GM18951 (cell line): ENCODE data around the gene TOMM6.
"Not testable (repeated sequence)": the region's sequence is repeated elsewhere in the genome, so short reads cannot be mapped to it uniquely, and the experiment has no call there.

Experiments
- POLR2A ChIP-seq: IDR thresholded peaks from 4 replicates; pipeline ENCODE4 v1.6.1; 2011; ENCODE audit warnings: mild to moderate bottlenecking; ENCODE audit not compliant: insufficient read length, insufficient read depth; ENCODE audit errors: extremely low read depth
- in situ Hi-C: fragments of 300-500 bp; cut with MboI; formaldehyde crosslinking; loops from one replicate; pipeline ENCODE4 v1.12.0; 2022; ENCODE audit warnings: low sequenced_read_pairs, mixed read lengths, inconsistent platforms; ENCODE audit not compliant: unreplicated experiment

The TOMM6 gene

DNA sequence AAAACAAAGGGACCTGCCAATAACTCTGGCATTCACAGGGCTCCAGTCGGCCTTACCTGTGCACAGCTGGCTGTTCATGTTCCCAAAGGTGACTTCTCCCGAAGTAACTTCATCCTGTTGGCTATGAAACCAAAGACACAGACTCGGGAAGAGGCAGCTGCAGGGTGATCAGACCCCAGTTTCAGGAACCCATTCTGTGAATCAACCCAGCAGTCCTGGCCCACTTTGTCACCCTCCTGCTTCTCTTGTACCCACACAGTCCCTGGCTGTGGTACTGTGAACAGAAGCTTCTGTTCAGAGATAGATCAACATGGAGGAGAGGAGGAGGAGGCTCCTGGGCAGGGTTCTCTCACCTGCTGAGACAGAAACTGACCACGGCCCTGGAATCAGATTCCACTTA, 31.6 kb upstream of the TOMM6 start:
- in situ Hi-C loops, result no loop called here

DNA sequence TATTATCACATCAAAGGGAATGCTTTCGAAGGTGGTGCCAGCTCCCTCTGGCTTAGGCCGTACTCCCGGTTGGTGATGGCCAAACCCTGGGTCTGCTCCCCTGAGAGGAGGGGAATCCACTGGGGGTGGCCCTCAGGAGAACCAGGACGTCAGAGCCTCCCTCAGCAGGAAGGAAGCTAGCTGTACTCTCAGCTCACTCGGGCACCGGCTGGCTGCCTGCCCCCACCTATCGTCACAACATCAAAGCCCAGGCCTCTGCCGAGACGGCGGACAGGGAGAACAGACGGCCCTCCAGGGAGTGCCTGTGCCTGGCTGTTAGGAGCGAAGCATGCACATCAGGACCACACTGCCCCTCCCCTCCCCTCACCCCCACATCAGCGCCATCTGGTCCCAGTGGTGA, 31.1 kb upstream of the TOMM6 start:
- in situ Hi-C loops, result no loop called here
- TF ChIP-seq POLR2A, result no peak

More for the DNA sequence above, 31.6 kb upstream of the TOMM6 start:
- TF ChIP-seq POLR2A, result no peak

- in situ Hi-C loops, result no loop called here
- TF ChIP-seq POLR2A, result no peak
Observed at GRCh38 chr6:41757271-41757670, 30.2 kb upstream of the TOMM6 start.

- TF ChIP-seq POLR2A, result no peak
- in situ Hi-C loops, result no loop called here
Observed at GRCh38 chr6:41757931-41758640, 29.4 kb upstream of the TOMM6 start.

- TF ChIP-seq POLR2A, result no peak
- in situ Hi-C loops, result no loop called here
Observed at GRCh38 chr6:41758641-41759035, 28.9 kb upstream of the TOMM6 start.

- TF ChIP-seq POLR2A, result no peak
- in situ Hi-C loops, result no loop called here
Observed at GRCh38 chr6:41759106-41759904, 28.2 kb upstream of the TOMM6 start.

DNA sequence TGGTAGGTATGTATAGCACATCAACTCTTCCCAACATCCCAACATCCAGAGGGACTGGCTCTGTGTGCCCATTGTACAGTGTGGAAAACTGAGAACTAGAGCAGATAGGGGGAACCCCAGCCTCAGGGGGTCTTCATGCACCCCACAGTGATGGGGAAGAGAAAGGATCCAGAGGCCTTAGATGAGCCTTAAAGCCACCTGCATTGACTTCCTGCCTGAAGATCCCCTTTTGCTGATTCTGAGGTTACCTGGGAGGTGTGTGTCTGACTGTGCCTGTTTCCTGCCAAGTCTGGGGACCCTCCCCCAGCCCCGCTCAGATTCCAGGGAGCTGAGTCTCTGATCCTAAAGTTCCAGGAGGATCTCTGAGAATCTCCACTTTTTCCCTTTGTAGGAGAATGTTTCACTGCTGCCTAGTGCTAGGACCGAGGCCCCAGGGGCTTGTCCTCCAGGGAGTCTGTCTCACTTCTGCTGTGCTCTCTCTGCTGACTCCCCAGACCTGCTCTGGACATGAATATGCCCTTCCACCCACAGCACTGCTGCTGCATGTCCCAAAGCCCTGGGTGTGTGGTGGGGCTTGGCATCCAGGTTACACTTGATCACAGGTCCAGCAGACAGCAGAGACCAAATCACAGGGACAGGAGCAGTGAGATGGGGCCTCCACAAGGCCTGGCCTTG, 27.5 kb upstream of the TOMM6 start:
- no peak for TF ChIP-seq POLR2A
- in situ Hi-C loops, result no loop called here

- in situ Hi-C loops, result no loop called here
- no peak for TF ChIP-seq POLR2A
Observed at GRCh38 chr6:41763470-41763869, 24.0 kb upstream of the TOMM6 start.

DNA sequence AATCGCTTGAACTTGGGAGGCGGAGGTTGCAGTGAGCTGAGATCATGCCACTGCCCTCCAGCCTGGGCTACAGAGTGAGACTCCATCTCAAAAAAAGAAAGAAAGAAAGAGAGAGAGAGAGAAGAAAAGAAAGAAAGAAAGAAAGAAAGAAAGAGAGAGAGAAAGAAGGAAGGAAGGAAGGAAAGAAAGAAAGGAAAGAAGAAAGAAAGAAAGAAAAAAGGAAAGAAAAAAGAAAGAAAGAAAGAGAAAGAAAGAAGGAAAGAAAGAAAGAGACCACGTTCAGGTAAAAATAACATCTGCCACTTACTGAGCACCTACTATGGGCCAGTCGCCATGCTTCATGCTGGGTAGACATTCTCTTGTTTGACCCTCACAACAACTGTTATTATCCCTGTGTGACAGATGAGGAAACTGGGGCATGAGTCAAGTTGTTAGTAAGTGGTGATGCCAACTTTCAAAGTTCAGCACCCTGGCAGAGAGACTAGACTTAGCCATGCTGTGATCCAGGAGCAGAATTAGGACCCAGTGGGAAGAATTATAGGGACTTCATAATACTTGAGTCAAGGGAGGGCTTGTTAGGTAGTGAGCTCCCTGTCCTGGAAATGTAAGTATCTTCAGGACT, 21.3 kb upstream of the TOMM6 start:
- in situ Hi-C loops, result not testable (repeated sequence)

GRCh38 chr6:41767112-41767833, 20.2 kb upstream of the TOMM6 start:
- no peak for TF ChIP-seq POLR2A
- in situ Hi-C loops, result no loop called here

- in situ Hi-C loops, result no loop called here
- TF ChIP-seq POLR2A, result no peak
Observed at GRCh38 chr6:41768545-41769308, 18.8 kb upstream of the TOMM6 start.

DNA sequence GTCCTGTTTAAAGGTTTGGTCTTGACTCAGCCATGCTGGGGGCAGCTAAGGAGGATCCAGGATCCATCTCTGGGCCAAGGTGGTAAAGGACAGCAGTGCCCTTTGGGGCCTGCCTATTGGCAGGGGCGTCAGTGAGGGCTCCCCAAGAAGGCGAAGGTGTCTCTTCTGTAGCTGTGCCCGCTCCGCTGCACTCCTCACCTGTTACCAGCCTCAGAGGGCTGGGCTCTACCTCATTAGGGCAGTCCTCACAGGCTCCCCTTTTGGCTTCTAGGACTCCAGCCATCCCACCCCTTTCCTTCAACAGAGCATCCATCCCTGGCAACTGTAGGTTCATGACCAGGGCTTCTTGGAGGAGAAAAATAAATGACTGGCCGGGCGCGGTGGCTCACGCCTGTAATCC, 18.1 kb upstream of the TOMM6 start:
- no peak for TF ChIP-seq POLR2A
- in situ Hi-C loops, result no loop called here
